ENCODE measurements around the gene CDX2. TPM values are rescaled to one million over a fixed set of nuclear protein-coding genes. Genes with fewer than 3 reads are reported as not detected.

CDX2 gene
- total RNA-seq, 4 donors from 2014 or later: 0.17 TPM; not detected in 3

GRCh38 chr13:27933118-27933517 lies 36.0 kb downstream of the CDX2 start:
- intact Hi-C loops (cut with DNase I): no loop called here
- no peaks in the 10 kb centered on the region for H3K9me3 ChIP-seq

DNA sequence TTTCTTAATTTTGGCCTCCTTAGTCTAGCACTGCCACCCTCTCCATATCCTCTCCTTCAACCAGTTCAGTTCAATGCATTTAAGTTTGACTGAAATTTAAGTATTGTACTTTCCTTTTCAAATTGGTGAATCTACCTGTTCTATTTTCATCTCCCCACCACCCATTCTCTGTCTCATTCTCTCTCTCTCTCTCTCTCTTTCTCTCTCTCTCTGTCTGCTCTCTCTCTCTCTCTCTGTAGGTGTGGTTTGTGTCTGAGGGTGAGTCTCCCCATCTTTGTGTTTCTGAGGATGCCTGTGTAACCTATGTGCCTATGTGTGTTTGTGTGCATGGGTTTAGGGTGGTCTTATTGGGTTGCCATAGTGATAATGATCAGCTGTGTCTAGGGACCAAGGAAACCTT lies 39.2 kb downstream of the CDX2 start:
- no peak for TF ChIP-seq EP300 (IDR thresholded peaks at IDR 0.05)
- TF ChIP-seq POLR2AphosphoS5 (IDR thresholded peaks at IDR 0.05): no peak
- TF ChIP-seq POLR2A (IDR thresholded peaks at IDR 0.05; ENCODE audit: low read depth): no peak
- TF ChIP-seq, protein P1, sequence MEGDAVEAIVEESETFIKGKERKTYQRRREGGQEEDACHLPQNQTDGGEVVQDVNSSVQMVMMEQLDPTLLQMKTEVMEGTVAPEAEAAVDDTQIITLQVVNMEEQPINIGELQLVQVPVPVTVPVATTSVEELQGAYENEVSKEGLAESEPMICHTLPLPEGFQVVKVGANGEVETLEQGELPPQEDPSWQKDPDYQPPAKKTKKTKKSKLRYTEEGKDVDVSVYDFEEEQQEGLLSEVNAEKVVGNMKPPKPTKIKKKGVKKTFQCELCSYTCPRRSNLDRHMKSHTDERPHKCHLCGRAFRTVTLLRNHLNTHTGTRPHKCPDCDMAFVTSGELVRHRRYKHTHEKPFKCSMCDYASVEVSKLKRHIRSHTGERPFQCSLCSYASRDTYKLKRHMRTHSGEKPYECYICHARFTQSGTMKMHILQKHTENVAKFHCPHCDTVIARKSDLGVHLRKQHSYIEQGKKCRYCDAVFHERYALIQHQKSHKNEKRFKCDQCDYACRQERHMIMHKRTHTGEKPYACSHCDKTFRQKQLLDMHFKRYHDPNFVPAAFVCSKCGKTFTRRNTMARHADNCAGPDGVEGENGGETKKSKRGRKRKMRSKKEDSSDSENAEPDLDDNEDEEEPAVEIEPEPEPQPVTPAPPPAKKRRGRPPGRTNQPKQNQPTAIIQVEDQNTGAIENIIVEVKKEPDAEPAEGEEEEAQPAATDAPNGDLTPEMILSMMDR (IDR thresholded peaks at IDR 0.05): no peak
- Histone ChIP-seq H3K4me1 (peaks cover 0 to 32% (median 15%) of the 10 kb centered on the region in 4 donors), H3K4me3 (no peak overlapping the region), H3K9me3 (no peaks in the 10 kb centered on the region), H3K27ac (replicated peaks in 1 of 4) (no peak overlapping the region), H3K36me3 (no peaks in the 10 kb centered on the region), H3K27me3 (peaks cover 0 to 90% (median 45%) of the 10 kb centered on the region in 4 donors)
- intact Hi-C loops (cut with DNase I): no loop called here
- DNase-seq (ENCODE audit: extremely low spot score): no peak

More at GRCh38 chr13:27933118-27933517, 36.0 kb downstream of the CDX2 start:
- Histone ChIP-seq H3K4me3 (no peak overlapping the region), H3K27ac (replicated peaks in 1 of 4) (no peak overlapping the region), H3K36me3 (no peaks in the 10 kb centered on the region), H3K4me1 (peaks cover 0 to 12% (median 5%) of the 10 kb centered on the region in 4 donors), H3K27me3 (peaks cover 0 to 57% (median 16%) of the 10 kb centered on the region in 4 donors)
- 81% methylated on average over 1 of the region's 1 CpG for WGBS
- DNase-seq (ENCODE audit: extremely low spot score): no peak
- TF ChIP-seq EP300 (IDR thresholded peaks at IDR 0.05) (no peak), POLR2A (IDR thresholded peaks at IDR 0.05; ENCODE audit: low read depth) (no peak), POLR2AphosphoS5 (IDR thresholded peaks at IDR 0.05) (no peak)
- TF ChIP-seq, protein P1 (IDR thresholded peaks at IDR 0.05): no peak

GRCh38 chr13:27928805-27929753 lies 40.0 kb downstream of the CDX2 start:
- no peak for TF ChIP-seq EP300 (IDR thresholded peaks at IDR 0.05)
- TF ChIP-seq, protein P1 (IDR thresholded peaks at IDR 0.05): no peak
- no peak for TF ChIP-seq POLR2A (IDR thresholded peaks at IDR 0.05; ENCODE audit: low read depth)
- TF ChIP-seq POLR2AphosphoS5 (IDR thresholded peaks at IDR 0.05): no peak
- Histone ChIP-seq H3K36me3 (no peaks in the 10 kb centered on the region), H3K4me3 (no peak overlapping the region), H3K27me3 (peaks cover under 1 to 98% (median 52%) of the 10 kb centered on the region in 4 donors), H3K4me1 (peaks cover 0 to 40% (median 19%) of the 10 kb centered on the region in 4 donors), H3K9me3 (no peaks in the 10 kb centered on the region), H3K27ac (replicated peaks in 1 of 4) (no peak overlapping the region)
- DNase-seq (ENCODE audit: extremely low spot score): no peak
- intact Hi-C loops (cut with DNase I): no loop called here
- 6% methylated on average over 24 of the region's 48 CpGs for WGBS

DNA sequence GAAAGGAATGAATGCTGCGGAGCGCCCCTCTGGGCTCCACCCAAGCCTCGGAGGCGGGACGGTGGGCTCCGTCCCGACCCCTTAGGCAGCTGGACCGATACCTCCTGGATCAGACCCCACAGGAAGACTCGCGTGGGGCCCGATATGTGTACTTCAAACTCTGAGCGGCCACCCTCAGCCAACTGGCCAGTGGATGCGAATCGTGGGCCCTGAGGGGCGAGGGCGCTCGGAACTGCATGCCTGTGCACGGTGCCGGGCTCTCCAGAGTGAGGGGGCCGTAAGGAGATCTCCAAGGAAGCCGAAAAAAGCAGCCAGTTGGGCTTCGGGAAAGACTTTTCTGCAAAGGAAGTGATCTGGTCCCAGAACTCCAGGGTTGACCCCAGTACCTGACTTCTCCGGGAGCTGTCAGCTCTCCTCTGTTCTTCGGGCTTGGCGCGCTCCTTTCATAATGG lies 40.7 kb downstream of the CDX2 start:
- DNase-seq (ENCODE audit: extremely low spot score): no peak
- Histone ChIP-seq H3K27me3 (peaks cover 4 to 98% (median 55%) of the 10 kb centered on the region in 4 donors), H3K9me3 (no peaks in the 10 kb centered on the region), H3K36me3 (no peaks in the 10 kb centered on the region), H3K4me3 (no peak overlapping the region), H3K27ac (replicated peaks in 1 of 4) (no peak overlapping the region), H3K4me1 (peaks cover 0 to 44% (median 22%) of the 10 kb centered on the region in 4 donors)
- whole genome bisulfite sequencing: 8% methylated on average over 12 of the region's 26 CpGs
- intact Hi-C loops (cut with DNase I): no loop called here
- TF ChIP-seq, protein P1 (IDR thresholded peaks at IDR 0.05): no peak
- TF ChIP-seq EP300 (IDR thresholded peaks at IDR 0.05): no peak
- TF ChIP-seq POLR2A (IDR thresholded peaks at IDR 0.05; ENCODE audit: low read depth): no peak
- no peak for TF ChIP-seq POLR2AphosphoS5 (IDR thresholded peaks at IDR 0.05)

Measured in esophagus muscularis mucosa (tissue), 4 donors.